ENCODE measurements around the gene ASAH2.
A peak's percentile ranks its signal among the peaks of the same experiment; 100 is the strongest.

Gene ASAH2

DNA sequence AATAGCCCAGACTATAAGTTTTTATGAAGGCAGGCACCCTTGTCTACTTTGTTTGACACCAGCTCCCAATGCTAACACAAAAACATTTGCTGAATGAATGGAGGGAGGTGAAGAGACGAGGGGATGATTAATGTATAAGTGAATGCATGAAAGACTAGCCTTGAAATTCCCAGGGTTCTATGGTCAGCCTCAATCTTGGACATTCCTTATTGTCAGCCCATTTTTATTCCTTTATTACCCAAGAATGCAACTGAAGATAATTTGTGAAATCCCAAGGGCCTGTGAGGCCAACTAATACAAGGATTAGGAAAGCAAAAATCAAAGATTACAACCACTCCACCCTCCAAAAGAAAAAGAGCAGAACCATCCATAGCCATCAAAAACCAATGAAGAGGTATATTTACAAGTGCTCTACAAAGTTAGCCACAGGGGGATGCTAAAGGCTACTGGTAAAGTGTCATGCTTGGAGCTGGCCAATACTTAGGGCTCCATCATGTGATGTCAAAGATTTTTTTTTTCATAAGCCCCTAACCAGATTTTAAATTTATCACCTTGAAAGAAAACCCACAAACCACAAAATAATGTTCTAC lies 40.0 kb upstream of the ASAH2 start:
- H3K4me3 ChIP-seq (replicated peaks; ENCODE audit: low read depth, low read length), result no peak overlapping the region
- TF ChIP-seq, protein P1, sequence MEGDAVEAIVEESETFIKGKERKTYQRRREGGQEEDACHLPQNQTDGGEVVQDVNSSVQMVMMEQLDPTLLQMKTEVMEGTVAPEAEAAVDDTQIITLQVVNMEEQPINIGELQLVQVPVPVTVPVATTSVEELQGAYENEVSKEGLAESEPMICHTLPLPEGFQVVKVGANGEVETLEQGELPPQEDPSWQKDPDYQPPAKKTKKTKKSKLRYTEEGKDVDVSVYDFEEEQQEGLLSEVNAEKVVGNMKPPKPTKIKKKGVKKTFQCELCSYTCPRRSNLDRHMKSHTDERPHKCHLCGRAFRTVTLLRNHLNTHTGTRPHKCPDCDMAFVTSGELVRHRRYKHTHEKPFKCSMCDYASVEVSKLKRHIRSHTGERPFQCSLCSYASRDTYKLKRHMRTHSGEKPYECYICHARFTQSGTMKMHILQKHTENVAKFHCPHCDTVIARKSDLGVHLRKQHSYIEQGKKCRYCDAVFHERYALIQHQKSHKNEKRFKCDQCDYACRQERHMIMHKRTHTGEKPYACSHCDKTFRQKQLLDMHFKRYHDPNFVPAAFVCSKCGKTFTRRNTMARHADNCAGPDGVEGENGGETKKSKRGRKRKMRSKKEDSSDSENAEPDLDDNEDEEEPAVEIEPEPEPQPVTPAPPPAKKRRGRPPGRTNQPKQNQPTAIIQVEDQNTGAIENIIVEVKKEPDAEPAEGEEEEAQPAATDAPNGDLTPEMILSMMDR (IDR thresholded peaks at IDR 0.05; ENCODE audit: insufficient read depth, low read length, poor library complexity, severe bottlenecking), result peak; percentile 40
- DNase-seq (ENCODE audit: extremely low read depth, insufficient read length), result no peak
- no peaks in the 10 kb centered on the region for H3K36me3 ChIP-seq (ENCODE audit: control insufficient read depth, insufficient read depth, low read length)
- H3K27me3 ChIP-seq (replicated peaks; ENCODE audit: control insufficient read depth, insufficient read depth, low read length), result no peaks in the 10 kb centered on the region

DNA sequence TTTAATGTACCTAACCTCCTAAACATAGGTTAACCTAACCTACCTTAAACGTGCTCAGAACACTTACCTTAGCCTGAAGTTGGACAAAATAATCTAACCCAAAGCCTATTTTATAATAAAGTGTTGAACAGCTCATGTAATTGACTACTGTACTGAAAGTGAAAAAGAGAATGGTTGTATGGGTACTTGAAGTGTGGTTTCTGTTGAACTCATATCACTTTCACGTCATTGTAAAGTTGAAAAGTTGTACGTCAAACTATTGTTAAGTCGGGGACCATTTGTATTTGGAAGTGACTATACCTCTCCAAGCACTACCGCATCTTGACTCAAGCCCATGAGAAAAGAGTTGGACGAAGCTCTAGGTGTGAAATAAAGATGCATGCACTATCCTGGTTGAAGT lies 37.9 kb upstream of the ASAH2 start:
- Histone ChIP-seq H3K27me3 (replicated peaks; ENCODE audit: control insufficient read depth, insufficient read depth, low read length) (no peaks in the 10 kb centered on the region), H3K36me3 (ENCODE audit: control insufficient read depth, insufficient read depth, low read length) (no peaks in the 10 kb centered on the region), H3K4me3 (replicated peaks; ENCODE audit: low read depth, low read length) (no peak overlapping the region)
- TF ChIP-seq, protein P1 (IDR thresholded peaks at IDR 0.05; ENCODE audit: insufficient read depth, low read length, poor library complexity, severe bottlenecking), result no peak
- DNase-seq (ENCODE audit: extremely low read depth, insufficient read length), result no peak

DNA sequence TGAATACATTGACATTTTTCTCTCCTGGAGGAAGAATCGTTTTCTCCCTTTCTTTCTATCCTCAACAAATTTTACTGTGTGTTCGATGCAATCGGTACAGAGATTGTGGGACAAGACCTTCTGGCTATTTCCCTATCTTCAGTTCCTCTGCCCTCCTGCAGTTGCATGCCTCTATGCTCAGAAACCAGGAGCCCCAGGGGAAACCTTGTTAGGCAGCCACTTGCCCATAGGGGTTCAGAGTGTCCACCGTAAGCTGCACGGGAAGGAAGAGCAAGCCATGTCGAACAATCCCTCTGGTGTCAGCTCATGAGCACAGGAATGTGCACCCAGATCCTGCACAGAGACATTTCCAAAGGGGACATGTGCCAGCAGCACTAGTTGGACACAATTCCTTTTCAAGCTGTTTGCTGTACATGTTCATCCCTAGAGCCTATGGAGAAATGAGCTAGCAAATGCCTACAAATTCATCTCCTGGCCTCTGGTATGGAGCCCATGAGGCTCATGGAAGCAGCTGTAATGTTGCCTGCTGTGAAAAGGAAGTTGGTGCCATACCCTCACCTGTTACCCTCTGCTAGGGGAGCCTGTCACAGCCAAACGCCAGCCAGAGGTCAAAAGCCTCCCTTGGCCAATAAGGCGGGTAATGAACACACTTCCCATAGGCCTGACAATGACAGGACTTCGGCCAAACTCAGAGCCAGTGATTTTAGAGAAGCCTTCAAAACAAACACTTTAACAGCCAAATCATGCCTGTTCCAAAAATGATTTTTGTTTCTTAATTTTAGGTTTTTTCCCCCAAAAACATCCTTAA lies 35.9 kb upstream of the ASAH2 start:
- H3K36me3 ChIP-seq (ENCODE audit: control insufficient read depth, insufficient read depth, low read length), result no peaks in the 10 kb centered on the region
- no peak for DNase-seq (ENCODE audit: extremely low read depth, insufficient read length)
- H3K4me3 ChIP-seq (replicated peaks; ENCODE audit: low read depth, low read length), result no peak overlapping the region
- H3K27me3 ChIP-seq (replicated peaks; ENCODE audit: control insufficient read depth, insufficient read depth, low read length), result no peaks in the 10 kb centered on the region
- TF ChIP-seq, protein P1 (IDR thresholded peaks at IDR 0.05; ENCODE audit: insufficient read depth, low read length, poor library complexity, severe bottlenecking), result no peak

- no peak overlapping the region for H3K4me3 ChIP-seq (replicated peaks; ENCODE audit: low read depth, low read length)
- no peaks in the 10 kb centered on the region; the same call in 1 of the 2 replicates for H3K27me3 ChIP-seq (replicated peaks; ENCODE audit: control insufficient read depth, insufficient read depth, low read length)
- no peaks in the 10 kb centered on the region for H3K36me3 ChIP-seq (ENCODE audit: control insufficient read depth, insufficient read depth, low read length)
- TF ChIP-seq, protein P1 (IDR thresholded peaks at IDR 0.05; ENCODE audit: insufficient read depth, low read length, poor library complexity, severe bottlenecking), result no peak
- no peak for DNase-seq (ENCODE audit: extremely low read depth, insufficient read length)
Observed at GRCh38 chr10:50286517-50286916, 35.2 kb upstream of the ASAH2 start.

GRCh38 chr10:50281967-50282522 lies 30.7 kb upstream of the ASAH2 start:
- TF ChIP-seq, protein P1 (IDR thresholded peaks at IDR 0.05; ENCODE audit: insufficient read depth, low read length, poor library complexity, severe bottlenecking), result no peak
- Histone ChIP-seq H3K4me3 (replicated peaks; ENCODE audit: low read depth, low read length) (no peak overlapping the region), H3K36me3 (ENCODE audit: control insufficient read depth, insufficient read depth, low read length) (no peaks in the 10 kb centered on the region), H3K27me3 (replicated peaks; ENCODE audit: control insufficient read depth, insufficient read depth, low read length) (no peaks in the 10 kb centered on the region; the same call in 1 of the 2 replicates)
- no peak for DNase-seq (ENCODE audit: extremely low read depth, insufficient read length)
